MM.1S (cell line): ENCODE data around the gene PELI3.

ENCODE experiments used
- DNase-seq: peaks from one replicate; pipeline ENCODE4 v3.0.0-alpha.2; 2015
- H2AFZ ChIP-seq: fragments of 300-600 bp; sonication (generic); 2 replicates; pipeline ENCODE4 v1.6.0; 2016; ENCODE audit warnings: antibody characterized with exemption, low read length
- H3F3A ChIP-seq: fragments of 300-600 bp; sonication (generic); 2 replicates; pipeline ENCODE4 v1.6.1; 2016; ENCODE audit warnings: mild to moderate bottlenecking, antibody characterized with exemption, low read length, moderate library complexity, mixed read lengths; ENCODE audit not compliant: insufficient read depth
- H3K27ac ChIP-seq: fragments of 300-600 bp; sonication (generic); 2 replicates; pipeline ENCODE4 v1.5.1; 2016; ENCODE audit warnings: mild to moderate bottlenecking, low read length
- H3K27me3 ChIP-seq: fragments of 300-600 bp; sonication (generic); replicated peaks from 2 replicates; pipeline ENCODE4 v1.6.0; 2016; ENCODE audit warnings: low read length; ENCODE audit not compliant: insufficient read depth
- H3K36me3 ChIP-seq: fragments of 300-600 bp; sonication (generic); replicated peaks from 2 replicates; pipeline ENCODE4 v1.6.1; 2016; ENCODE audit warnings: mild to moderate bottlenecking, low read length, mixed read lengths; ENCODE audit not compliant: insufficient read depth
- H3K4me1 ChIP-seq: fragments of 300-600 bp; sonication (generic); 2 replicates; pipeline ENCODE4 v1.6.1; 2016; ENCODE audit warnings: low read length, mixed read lengths
- H3K4me2 ChIP-seq: fragments of 300-600 bp; sonication (generic); 2 replicates; pipeline ENCODE4 v1.6.0; 2016; ENCODE audit warnings: low read depth, low read length
- H3K4me3 ChIP-seq: fragments of 300-600 bp; sonication (generic); 2 replicates; pipeline ENCODE4 v1.5.1; 2016; ENCODE audit warnings: low read length, mixed read lengths
- H3K79me2 ChIP-seq: fragments of 300-600 bp; sonication (generic); 2 replicates; pipeline ENCODE4 v1.6.1; 2016; ENCODE audit warnings: mixed run types, low read length, mixed read lengths
- H3K9ac ChIP-seq: fragments of 300-600 bp; sonication (generic); 2 replicates; pipeline ENCODE4 v1.6.1; 2016; ENCODE audit warnings: low read length, mixed read lengths
- H3K9me2 ChIP-seq: fragments of 300-600 bp; sonication (generic); replicated peaks from 2 replicates; pipeline ENCODE4 v1.6.1; 2016; ENCODE audit warnings: mild to moderate bottlenecking, low read length, mixed read lengths; ENCODE audit not compliant: insufficient read depth
- H3K9me3 ChIP-seq: fragments of 300-600 bp; sonication (generic); replicated peaks from 2 replicates; pipeline ENCODE4 v1.6.1; 2016; ENCODE audit warnings: mild to moderate bottlenecking, low read length, mixed read lengths; ENCODE audit not compliant: insufficient read depth
- H4K20me1 ChIP-seq: fragments of 300-600 bp; sonication (generic); 2 replicates; pipeline ENCODE4 v1.6.1; 2016; ENCODE audit warnings: mild to moderate bottlenecking, low read length, moderate library complexity, mixed read lengths; ENCODE audit not compliant: insufficient read depth
- EZH2 ChIP-seq: fragments of 300-600 bp; sonication (generic); optimal IDR thresholded peaks from 2 replicates; pipeline ENCODE3; 2017; ENCODE audit warnings: low read depth, mild to moderate bottlenecking, antibody characterized with exemption, low read length, mixed read lengths
- EZH2phosphoT487 ChIP-seq: fragments of 300-600 bp; sonication (generic); IDR thresholded peaks from 2 replicates; pipeline ENCODE4 v1.6.1; 2018; ENCODE audit warnings: antibody characterized with exemption, low read length
- TF ChIP-seq, protein P1 (sequence below): fragments of 300-600 bp; sonication (generic); IDR thresholded peaks from 2 replicates; pipeline ENCODE4 v1.5.1; 2016; ENCODE audit warnings: antibody characterized with exemption, low read length, mixed read lengths

Gene PELI3

DNA sequence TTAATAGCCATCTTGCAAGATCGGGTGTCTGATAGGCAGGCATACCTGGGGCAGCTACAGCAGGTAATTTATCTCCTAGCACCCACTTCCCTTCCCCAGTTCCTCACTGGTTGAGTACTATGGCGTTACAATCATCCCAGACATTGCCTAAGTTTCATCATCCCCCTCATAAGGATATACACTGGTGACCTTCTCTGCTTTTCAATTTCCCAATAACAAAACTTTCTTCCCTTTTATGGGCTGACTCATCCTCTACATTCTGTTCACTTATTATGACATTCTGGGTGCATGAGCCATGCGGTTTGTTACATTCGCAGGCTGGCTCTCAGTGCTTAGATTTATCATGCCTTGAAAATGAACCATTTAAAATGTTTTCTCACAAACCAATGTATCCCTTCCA is 23.1 kb upstream of the PELI3 start:
- Histone ChIP-seq H3K79me2 (no peaks in the 10 kb centered on the region; the same call in 1 of the 2 replicates), H4K20me1 (no peaks in the 10 kb centered on the region), H3K4me1 (no peaks in the 10 kb centered on the region), H3K36me3 (no peaks in the 10 kb centered on the region), H2AFZ (no peak overlapping the region), H3K4me3 (no peak overlapping the region), H3K9ac (no peak overlapping the region), H3K9me3 (no peaks in the 10 kb centered on the region), H3K27me3 (peaks cover 71% of the 10 kb centered on the region), H3K9me2 (no peaks in the 10 kb centered on the region), H3K27ac (no peak overlapping the region), H3F3A (no peaks in the 10 kb centered on the region), H3K4me2 (no peak overlapping the region)
- TF ChIP-seq EZH2 (no peak), EZH2phosphoT487 (no peak)
- TF ChIP-seq, protein P1, sequence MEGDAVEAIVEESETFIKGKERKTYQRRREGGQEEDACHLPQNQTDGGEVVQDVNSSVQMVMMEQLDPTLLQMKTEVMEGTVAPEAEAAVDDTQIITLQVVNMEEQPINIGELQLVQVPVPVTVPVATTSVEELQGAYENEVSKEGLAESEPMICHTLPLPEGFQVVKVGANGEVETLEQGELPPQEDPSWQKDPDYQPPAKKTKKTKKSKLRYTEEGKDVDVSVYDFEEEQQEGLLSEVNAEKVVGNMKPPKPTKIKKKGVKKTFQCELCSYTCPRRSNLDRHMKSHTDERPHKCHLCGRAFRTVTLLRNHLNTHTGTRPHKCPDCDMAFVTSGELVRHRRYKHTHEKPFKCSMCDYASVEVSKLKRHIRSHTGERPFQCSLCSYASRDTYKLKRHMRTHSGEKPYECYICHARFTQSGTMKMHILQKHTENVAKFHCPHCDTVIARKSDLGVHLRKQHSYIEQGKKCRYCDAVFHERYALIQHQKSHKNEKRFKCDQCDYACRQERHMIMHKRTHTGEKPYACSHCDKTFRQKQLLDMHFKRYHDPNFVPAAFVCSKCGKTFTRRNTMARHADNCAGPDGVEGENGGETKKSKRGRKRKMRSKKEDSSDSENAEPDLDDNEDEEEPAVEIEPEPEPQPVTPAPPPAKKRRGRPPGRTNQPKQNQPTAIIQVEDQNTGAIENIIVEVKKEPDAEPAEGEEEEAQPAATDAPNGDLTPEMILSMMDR: no peak
- no peak for DNase-seq

DNA sequence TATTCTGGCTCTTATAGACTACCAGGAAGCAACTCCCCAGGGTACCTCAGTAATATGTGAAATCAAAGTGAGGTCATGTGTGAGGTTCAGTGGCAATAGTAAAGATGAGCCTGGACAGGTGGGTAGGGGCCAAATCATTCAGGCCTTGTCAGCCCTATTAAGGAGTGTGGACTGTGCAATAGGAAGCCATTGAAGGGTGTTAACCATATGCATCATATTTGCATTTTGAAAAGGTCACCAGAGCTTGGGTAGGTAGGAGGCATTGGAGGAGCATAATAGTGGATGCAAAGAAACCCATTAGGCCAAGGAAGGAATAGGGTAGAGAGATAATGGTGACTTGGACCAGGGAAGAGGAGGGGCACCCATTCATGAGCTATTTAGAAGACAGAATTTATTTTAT is 19.7 kb upstream of the PELI3 start:
- no peaks in the 10 kb centered on the region for H4K20me1 ChIP-seq
- peaks cover 77% of the 10 kb centered on the region for H3K27me3 ChIP-seq
- no peaks in the 10 kb centered on the region for H3K79me2 ChIP-seq
- H3K9ac ChIP-seq: no peak overlapping the region
- H3F3A ChIP-seq: no peaks in the 10 kb centered on the region
- no peak for TF ChIP-seq EZH2phosphoT487
- TF ChIP-seq EZH2: no peak
- TF ChIP-seq, protein P1: no peak
- H3K9me3 ChIP-seq: no peaks in the 10 kb centered on the region
- no peak overlapping the region for H3K27ac ChIP-seq
- H3K4me1 ChIP-seq: no peaks in the 10 kb centered on the region
- no peaks in the 10 kb centered on the region for H3K9me2 ChIP-seq
- no peak for DNase-seq
- no peaks in the 10 kb centered on the region for H3K36me3 ChIP-seq
- H3K4me3 ChIP-seq: no peak overlapping the region
- H2AFZ ChIP-seq: no peak overlapping the region
- no peak overlapping the region for H3K4me2 ChIP-seq

DNA sequence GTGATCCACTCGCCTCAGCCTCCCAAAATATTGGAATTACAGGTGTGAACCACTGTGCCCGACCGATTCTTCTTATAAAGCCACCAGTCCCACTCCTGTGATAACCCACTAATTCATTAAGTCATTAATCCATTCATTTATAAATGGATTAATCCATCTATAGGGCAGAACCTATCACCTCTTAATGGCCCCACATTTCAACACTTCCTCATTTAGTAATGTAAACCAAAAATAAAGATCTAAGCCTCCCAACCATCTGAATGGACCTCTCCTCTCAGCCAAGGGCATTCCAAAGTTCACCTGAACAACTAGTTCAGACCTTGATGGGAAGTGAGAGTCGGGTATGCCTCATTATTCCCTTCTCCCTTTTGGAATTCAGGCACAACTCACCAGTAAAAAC is 18.2 kb upstream of the PELI3 start:
- Histone ChIP-seq H3F3A (no peaks in the 10 kb centered on the region), H3K9ac (no peak overlapping the region), H3K27me3 (peaks cover 65% of the 10 kb centered on the region), H3K27ac (no peak overlapping the region), H2AFZ (no peak overlapping the region), H4K20me1 (no peaks in the 10 kb centered on the region), H3K4me1 (no peaks in the 10 kb centered on the region), H3K9me3 (no peaks in the 10 kb centered on the region), H3K36me3 (no peaks in the 10 kb centered on the region), H3K79me2 (no peaks in the 10 kb centered on the region), H3K9me2 (no peaks in the 10 kb centered on the region), H3K4me3 (no peak overlapping the region), H3K4me2 (no peak overlapping the region)
- no peak for DNase-seq
- TF ChIP-seq, protein P1: no peak
- TF ChIP-seq EZH2 (no peak), EZH2phosphoT487 (no peak)
